Stimulated activated CD4-positive, alpha-beta T cell treated with anti-CD3 and anti-CD28 coated beads, Interleukin-1b, Interleukin-23, amount 100 ng/mL, for 1 hour (primary cell): ENCODE measurements around the gene ZBTB20.

Experiments
- DNase-seq, 2 donors: peaks; one replicate each; pipeline ENCODE4 v3.0.0-alpha.2; 2020; ENCODE audit warnings: low read depth in 2 of 2

Gene ZBTB20

GRCh38 chr3:114770874-114771273, 376.2 kb downstream of the ZBTB20 start:
- DNase-seq = no peak

- DNase-seq = no peak
Observed at GRCh38 chr3:114764056-114764492, 383.0 kb downstream of the ZBTB20 start.

- DNase-seq = no peak
Observed at GRCh38 chr3:114762144-114762543, 384.9 kb downstream of the ZBTB20 start.

GRCh38 chr3:114760679-114761078, 386.4 kb downstream of the ZBTB20 start:
- DNase-seq = no peak

- no peak for DNase-seq
Observed at GRCh38 chr3:114758831-114759699, 388.0 kb downstream of the ZBTB20 start.

- DNase-seq = no peak
Observed at GRCh38 chr3:114756506-114757279, 390.4 kb downstream of the ZBTB20 start.

GRCh38 chr3:114746502-114746901, 400.6 kb downstream of the ZBTB20 start:
- no peak for DNase-seq

- no peak for DNase-seq
Observed at GRCh38 chr3:114745322-114746240, 401.5 kb downstream of the ZBTB20 start.

- DNase-seq = no peak
Observed at GRCh38 chr3:114743746-114744485, 403.2 kb downstream of the ZBTB20 start.

- DNase-seq = no peak
Observed at GRCh38 chr3:114741066-114741465, 406.0 kb downstream of the ZBTB20 start.

GRCh38 chr3:114739627-114740026, 407.5 kb downstream of the ZBTB20 start:
- no peak for DNase-seq

GRCh38 chr3:114732353-114732752, 414.7 kb downstream of the ZBTB20 start:
- DNase-seq = no peak

GRCh38 chr3:114730397-114730796, 416.7 kb downstream of the ZBTB20 start:
- no peak for DNase-seq

- no peak for DNase-seq
Observed at GRCh38 chr3:114727373-114727772, 419.7 kb downstream of the ZBTB20 start.

GRCh38 chr3:114725966-114726365, 421.1 kb downstream of the ZBTB20 start:
- no peak for DNase-seq

- DNase-seq = no peak
Observed at GRCh38 chr3:114722530-114722929, 424.6 kb downstream of the ZBTB20 start.

GRCh38 chr3:114721864-114722263, 425.2 kb downstream of the ZBTB20 start:
- DNase-seq = no peak

- no peak for DNase-seq
Observed at GRCh38 chr3:114721209-114721608, 425.9 kb downstream of the ZBTB20 start.

GRCh38 chr3:114718898-114719210, 428.2 kb downstream of the ZBTB20 start:
- no peak for DNase-seq

GRCh38 chr3:114718071-114718897, 428.8 kb downstream of the ZBTB20 start:
- no peak for DNase-seq
